Tibial nerve (tissue), 3 donors: ENCODE measurements around the gene DOCK2.

ENCODE experiments used
- POLR2A ChIP-seq, 2 donors: fragments of 450-650 bp; IDR thresholded peaks; one replicate each; pipeline ENCODE4 v1.6.1; 2017; ENCODE audit warnings: antibody characterized with exemption in 2 of 2, mild to moderate bottlenecking in 2 of 2, moderate library complexity in 2 of 2
- TF ChIP-seq, protein P1 (sequence below), 5 experiments: fragments of 200-600 bp in 3 of 5; fragments of 450-650 bp in 2 of 5; sonication (generic) in 3 of 5; IDR thresholded peaks; one replicate each; pipeline ENCODE4 v1.5.1; 2016 to 2019; ENCODE audit warnings: antibody characterized with exemption in 5 of 5, mild to moderate bottlenecking in 3 of 5, moderate library complexity in 2 of 5

DNA sequence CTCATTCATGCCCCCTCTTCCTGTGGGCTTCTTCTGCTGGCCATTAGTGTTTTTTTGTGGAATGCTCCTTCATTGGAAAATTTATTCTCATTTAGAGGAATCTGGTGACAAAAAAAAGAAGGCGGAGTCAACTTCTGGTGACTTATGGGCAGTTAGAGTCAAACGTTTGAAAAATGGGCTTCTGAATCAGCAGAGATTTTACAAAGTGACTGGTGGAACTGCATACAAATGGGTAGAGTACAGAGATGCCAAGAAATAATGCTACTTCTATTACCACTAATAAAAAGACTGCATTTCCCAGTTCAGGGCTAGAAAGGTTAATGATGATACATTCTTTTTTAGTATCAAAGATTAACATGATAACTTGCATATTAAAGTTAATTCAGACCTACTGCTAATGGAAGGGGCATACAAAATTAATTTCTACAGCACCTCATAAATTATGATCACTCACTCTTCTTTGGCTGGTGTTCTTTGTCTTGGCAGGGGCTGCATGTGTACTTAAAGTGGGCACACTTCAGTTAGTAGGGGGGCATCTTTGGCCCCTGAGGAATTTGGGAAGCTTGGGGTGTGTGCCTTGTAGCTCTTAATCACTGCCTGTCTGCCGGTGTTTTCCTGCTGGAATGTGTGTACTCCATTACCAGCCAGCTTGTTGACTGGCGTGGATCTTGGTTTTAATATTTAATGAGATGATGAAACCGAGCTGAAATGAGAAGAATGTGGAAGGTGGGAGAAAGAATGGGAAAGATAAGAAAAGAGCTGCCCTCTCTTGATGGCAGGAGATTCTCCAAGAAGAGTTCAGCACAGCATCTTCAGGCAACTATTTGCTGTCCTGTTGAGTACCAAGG, 148.9 kb downstream of the DOCK2 start:
- no peak for TF ChIP-seq POLR2A (IDR thresholded peaks at IDR 0.05)
- TF ChIP-seq, protein P1, sequence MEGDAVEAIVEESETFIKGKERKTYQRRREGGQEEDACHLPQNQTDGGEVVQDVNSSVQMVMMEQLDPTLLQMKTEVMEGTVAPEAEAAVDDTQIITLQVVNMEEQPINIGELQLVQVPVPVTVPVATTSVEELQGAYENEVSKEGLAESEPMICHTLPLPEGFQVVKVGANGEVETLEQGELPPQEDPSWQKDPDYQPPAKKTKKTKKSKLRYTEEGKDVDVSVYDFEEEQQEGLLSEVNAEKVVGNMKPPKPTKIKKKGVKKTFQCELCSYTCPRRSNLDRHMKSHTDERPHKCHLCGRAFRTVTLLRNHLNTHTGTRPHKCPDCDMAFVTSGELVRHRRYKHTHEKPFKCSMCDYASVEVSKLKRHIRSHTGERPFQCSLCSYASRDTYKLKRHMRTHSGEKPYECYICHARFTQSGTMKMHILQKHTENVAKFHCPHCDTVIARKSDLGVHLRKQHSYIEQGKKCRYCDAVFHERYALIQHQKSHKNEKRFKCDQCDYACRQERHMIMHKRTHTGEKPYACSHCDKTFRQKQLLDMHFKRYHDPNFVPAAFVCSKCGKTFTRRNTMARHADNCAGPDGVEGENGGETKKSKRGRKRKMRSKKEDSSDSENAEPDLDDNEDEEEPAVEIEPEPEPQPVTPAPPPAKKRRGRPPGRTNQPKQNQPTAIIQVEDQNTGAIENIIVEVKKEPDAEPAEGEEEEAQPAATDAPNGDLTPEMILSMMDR (IDR thresholded peaks at IDR 0.05): no peak
